GM19025 (cell line): Measurements from ENCODE around the gene ACKR4.
"Not testable (repeated sequence)": the region's sequence is repeated elsewhere in the genome, so short reads cannot be mapped to it uniquely, and the experiment has no call there.

Experiments
- ATAC-seq: cut with Tn5 transposase; IDR thresholded peaks from one replicate; pipeline ENCODE4 v1.9.1; 2021; ENCODE audit warnings: mild to moderate bottlenecking, low read depth, moderate library complexity; ENCODE audit not compliant: unreplicated experiment

The ACKR4 gene

GRCh38 chr3:132596816-132597433 is at the start of gene ACKR4:
Gene ACKR4 (plus strand): TSS chr3:132597270. CDS start chr3:132600398, 3,128 bp downstream.
- no peak for ATAC-seq

- ATAC-seq = no peak
Observed at GRCh38 chr3:132549169-132549568, 47.9 kb upstream of the ACKR4 start.

- peak; percentile 70 for ATAC-seq
Observed at GRCh38 chr3:132549890-132550578, 47.0 kb upstream of the ACKR4 start.

- no peak for ATAC-seq
Observed at GRCh38 chr3:132550579-132551305, 46.3 kb upstream of the ACKR4 start.

- no peak for ATAC-seq
Observed at GRCh38 chr3:132553826-132554225, 43.2 kb upstream of the ACKR4 start.

- ATAC-seq = no peak
Observed at GRCh38 chr3:132554437-132554836, 42.6 kb upstream of the ACKR4 start.

- ATAC-seq = no peak
Observed at GRCh38 chr3:132555306-132556035, 41.6 kb upstream of the ACKR4 start.

GRCh38 chr3:132556036-132556386 is 41.1 kb upstream of the ACKR4 start:
- ATAC-seq = not testable (repeated sequence)

GRCh38 chr3:132556508-132557159 is 40.4 kb upstream of the ACKR4 start:
- ATAC-seq = no peak

GRCh38 chr3:132561003-132561402 is 36.1 kb upstream of the ACKR4 start:
- no peak for ATAC-seq

GRCh38 chr3:132563420-132564069 is 33.5 kb upstream of the ACKR4 start:
- ATAC-seq = no peak

GRCh38 chr3:132564070-132564465 is 33.0 kb upstream of the ACKR4 start:
- no peak for ATAC-seq

GRCh38 chr3:132568422-132568821 is 28.6 kb upstream of the ACKR4 start:
- no peak for ATAC-seq

GRCh38 chr3:132569153-132569552 is 27.9 kb upstream of the ACKR4 start:
- ATAC-seq = no peak

GRCh38 chr3:132569580-132569979 is 27.5 kb upstream of the ACKR4 start:
- ATAC-seq = no peak

- ATAC-seq = no peak
Observed at GRCh38 chr3:132570016-132570415, 27.1 kb upstream of the ACKR4 start.

GRCh38 chr3:132573797-132574211 is 23.3 kb upstream of the ACKR4 start:
- no peak for ATAC-seq

- ATAC-seq = no peak
Observed at GRCh38 chr3:132587401-132587800, 9.7 kb upstream of the ACKR4 start.

GRCh38 chr3:132592216-132592615 is 4.9 kb upstream of the ACKR4 start:
- no peak for ATAC-seq
